Calu3 (cell line): Measurements from ENCODE around the gene SLCO2A1. TPM values are rescaled to one million over a fixed set of nuclear protein-coding genes. Genes with fewer than 3 reads are reported as not detected.

Experiments used
- BruUV-seq: library from RNA; stranded (reverse); fragments of 400-500 nt; replicated peaks from 2 replicates; lab custom pipeline; 2021; lab: Mats Ljungman, UMichigan
- CTCF ChIA-PET: fragments of 300-600 bp; sonication (Branson Sonifier 250); formaldehyde crosslinking; loops from one replicate; lab custom pipeline; 2022; ENCODE audit warnings: antibody characterized with exemption; lab: Charles Lee
- DNase-seq: peaks from one replicate; pipeline ENCODE4 v3.0.0; 2022
- H3K27ac Mint-ChIP-seq: one replicate; pipeline ENCODE4 v1.8.0; 2022; ENCODE audit warnings: mixed read lengths; ENCODE audit not compliant: unreplicated experiment
- H3K27me3 Mint-ChIP-seq: one replicate; pipeline ENCODE4 v1.8.0; 2022; ENCODE audit warnings: mixed read lengths; ENCODE audit not compliant: unreplicated experiment
- H3K36me3 Mint-ChIP-seq: one replicate; pipeline ENCODE4 v1.8.0; 2022; ENCODE audit warnings: mild to moderate bottlenecking, moderate library complexity, mixed read lengths; ENCODE audit not compliant: insufficient read depth, unreplicated experiment
- H3K4me1 Mint-ChIP-seq: one replicate; pipeline ENCODE4 v1.8.0; 2022; ENCODE audit warnings: mild to moderate bottlenecking, low read depth, mixed read lengths; ENCODE audit not compliant: unreplicated experiment
- H3K4me3 Mint-ChIP-seq: one replicate; pipeline ENCODE4 v1.8.0; 2022; ENCODE audit warnings: mild to moderate bottlenecking, low read depth, moderate library complexity, mixed read lengths; ENCODE audit not compliant: unreplicated experiment
- H3K9me3 Mint-ChIP-seq: one replicate; pipeline ENCODE4 v1.8.0; 2022; ENCODE audit warnings: low read depth, mixed read lengths; ENCODE audit not compliant: unreplicated experiment
- intact Hi-C: fragments of 100-400 bp; cut with micrococcal nuclease; formaldehyde crosslinking; loops from one replicate; pipeline ENCODE4 v1.10.0; 2022; ENCODE audit not compliant: unreplicated experiment
- total RNA-seq: library from RNA; stranded (reverse); gene quantifications from 2 replicates; pipeline ENCODE4 v1.2.3, GENCODE V29; 2022
- TF ChIP-seq, protein P1 (sequence below): fragments of 200-600 bp; IDR thresholded peaks from one replicate; pipeline ENCODE4 v1.8.0; 2022; ENCODE audit warnings: antibody characterized with exemption; ENCODE audit not compliant: unreplicated experiment

The SLCO2A1 gene
- total RNA-seq, 1 experiment from 2014 or later: not detected

DNA sequence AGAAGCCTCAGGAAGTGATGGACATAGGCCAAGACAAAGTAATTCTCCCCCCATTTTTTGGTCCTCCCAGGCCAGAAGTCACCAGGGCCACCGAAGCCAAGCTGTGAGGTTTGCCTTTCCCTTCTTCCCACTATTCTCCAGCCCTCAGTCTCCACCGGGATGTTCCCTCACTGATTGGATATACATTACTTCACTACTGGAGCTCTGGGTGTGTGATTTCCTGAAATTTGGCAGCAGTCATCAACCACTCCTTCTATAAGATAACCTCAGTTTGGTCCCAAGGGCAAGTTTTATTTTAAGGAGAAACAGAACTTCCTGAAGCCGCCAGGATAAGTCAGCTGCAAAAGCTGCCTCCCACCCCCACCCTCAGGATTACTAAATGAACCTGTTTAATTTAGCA, 11.3 kb downstream of the SLCO2A1 start:
- TF ChIP-seq, protein P1, sequence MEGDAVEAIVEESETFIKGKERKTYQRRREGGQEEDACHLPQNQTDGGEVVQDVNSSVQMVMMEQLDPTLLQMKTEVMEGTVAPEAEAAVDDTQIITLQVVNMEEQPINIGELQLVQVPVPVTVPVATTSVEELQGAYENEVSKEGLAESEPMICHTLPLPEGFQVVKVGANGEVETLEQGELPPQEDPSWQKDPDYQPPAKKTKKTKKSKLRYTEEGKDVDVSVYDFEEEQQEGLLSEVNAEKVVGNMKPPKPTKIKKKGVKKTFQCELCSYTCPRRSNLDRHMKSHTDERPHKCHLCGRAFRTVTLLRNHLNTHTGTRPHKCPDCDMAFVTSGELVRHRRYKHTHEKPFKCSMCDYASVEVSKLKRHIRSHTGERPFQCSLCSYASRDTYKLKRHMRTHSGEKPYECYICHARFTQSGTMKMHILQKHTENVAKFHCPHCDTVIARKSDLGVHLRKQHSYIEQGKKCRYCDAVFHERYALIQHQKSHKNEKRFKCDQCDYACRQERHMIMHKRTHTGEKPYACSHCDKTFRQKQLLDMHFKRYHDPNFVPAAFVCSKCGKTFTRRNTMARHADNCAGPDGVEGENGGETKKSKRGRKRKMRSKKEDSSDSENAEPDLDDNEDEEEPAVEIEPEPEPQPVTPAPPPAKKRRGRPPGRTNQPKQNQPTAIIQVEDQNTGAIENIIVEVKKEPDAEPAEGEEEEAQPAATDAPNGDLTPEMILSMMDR: no peak
- no peak for DNase-seq
- H3K4me3 Mint-ChIP-seq: no peak overlapping the region
- H3K36me3 Mint-ChIP-seq: no peaks in the 10 kb centered on the region
- no TSS peak for BruUV-seq
- intact Hi-C loops: no loop called here
- peaks cover 92% of the 10 kb centered on the region for H3K27me3 Mint-ChIP-seq
- H3K27ac Mint-ChIP-seq: no peak overlapping the region
- H3K4me1 Mint-ChIP-seq: no peaks in the 10 kb centered on the region
- no peaks in the 10 kb centered on the region for H3K9me3 Mint-ChIP-seq
- CTCF ChIA-PET: no interaction called here

DNA sequence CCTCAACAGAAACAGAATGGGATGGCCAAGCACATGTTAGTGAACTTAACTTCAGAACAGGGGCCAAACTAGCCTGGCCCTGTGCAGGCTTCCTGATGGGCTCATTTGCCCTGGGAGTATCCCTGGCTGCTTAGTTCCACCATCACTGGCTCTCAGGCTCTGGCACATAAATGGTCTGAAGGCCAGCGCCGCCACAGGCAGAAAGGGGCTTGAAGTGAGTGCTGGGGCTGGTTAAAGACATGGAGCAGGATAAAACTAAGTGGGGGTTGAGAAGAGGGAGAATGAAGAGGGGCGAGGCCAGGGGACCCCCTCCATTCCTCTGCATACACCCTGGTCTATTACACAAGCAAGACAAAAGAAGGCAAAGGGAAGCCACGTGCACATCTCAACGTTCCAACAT, 12.2 kb downstream of the SLCO2A1 start:
- no peaks in the 10 kb centered on the region for H3K9me3 Mint-ChIP-seq
- no peaks in the 10 kb centered on the region for H3K36me3 Mint-ChIP-seq
- no TSS peak for BruUV-seq
- H3K4me1 Mint-ChIP-seq: no peaks in the 10 kb centered on the region
- intact Hi-C loops: no loop called here
- CTCF ChIA-PET: no interaction called here
- no peak overlapping the region for H3K27ac Mint-ChIP-seq
- DNase-seq: no peak
- H3K27me3 Mint-ChIP-seq: peaks cover 92% of the 10 kb centered on the region
- TF ChIP-seq, protein P1: no peak
- no peak overlapping the region for H3K4me3 Mint-ChIP-seq

DNA sequence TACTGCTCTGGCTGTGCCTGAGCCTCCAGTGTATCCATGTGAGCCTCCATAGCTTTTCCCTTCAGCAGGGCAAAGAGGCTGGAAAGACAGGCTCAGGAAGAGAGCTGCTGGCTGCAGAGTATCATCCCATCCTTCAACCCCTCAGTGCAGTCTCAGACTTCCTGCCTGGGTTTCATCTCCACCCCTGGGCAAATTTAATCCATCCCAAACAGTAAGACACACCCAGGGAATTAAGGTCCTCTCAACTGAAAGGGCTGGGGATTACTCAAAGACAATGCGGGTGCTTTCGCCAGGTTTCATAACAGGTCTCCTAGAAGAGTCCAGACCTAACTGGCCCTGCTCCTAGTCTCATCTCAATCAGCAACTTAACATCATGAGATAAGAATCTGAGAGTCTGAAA, 15.5 kb downstream of the SLCO2A1 start:
- CTCF ChIA-PET: no interaction called here
- intact Hi-C loops: no loop called here
- TF ChIP-seq, protein P1: no peak
- Mint-ChIP-seq H3K27ac (no peak overlapping the region), H3K4me1 (no peaks in the 10 kb centered on the region), H3K4me3 (no peak overlapping the region), H3K9me3 (no peaks in the 10 kb centered on the region), H3K36me3 (no peaks in the 10 kb centered on the region), H3K27me3 (peaks cover 97% of the 10 kb centered on the region)
- DNase-seq: no peak
- BruUV-seq: no TSS peak

DNA sequence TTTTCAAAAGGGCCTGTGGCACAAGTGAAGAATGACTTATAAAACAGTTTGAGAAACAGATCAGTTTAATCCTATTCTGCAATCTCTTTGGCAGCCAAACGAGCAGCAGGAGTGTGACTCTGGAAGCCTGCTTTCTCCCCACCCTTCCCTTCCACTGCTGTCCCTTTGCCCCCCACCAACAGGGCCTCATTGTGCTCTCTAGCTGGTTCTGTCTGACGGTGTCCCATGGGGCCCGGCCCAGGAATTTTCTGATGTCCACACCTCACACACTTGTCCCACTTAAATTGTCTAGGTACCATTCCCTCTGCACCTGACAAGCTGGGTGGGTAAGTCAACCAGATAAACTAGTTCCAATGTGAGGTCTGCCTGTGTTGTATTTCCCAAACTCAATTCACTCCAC, 16.4 kb downstream of the SLCO2A1 start:
- CTCF ChIA-PET: interaction anchor here (0.5 kb wide), 1 partner anchor 209 kb away, joined by 7 read pairs; no protein-coding TSS in a partner anchor
- no peaks in the 10 kb centered on the region for H3K4me1 Mint-ChIP-seq
- TF ChIP-seq, protein P1: no peak
- no TSS peak for BruUV-seq
- DNase-seq: no peak
- intact Hi-C loops: no loop called here
- no peaks in the 10 kb centered on the region for H3K9me3 Mint-ChIP-seq
- peaks cover 98% of the 10 kb centered on the region for H3K27me3 Mint-ChIP-seq
- H3K27ac Mint-ChIP-seq: no peak overlapping the region
- no peaks in the 10 kb centered on the region for H3K36me3 Mint-ChIP-seq
- no peak overlapping the region for H3K4me3 Mint-ChIP-seq
